Right renal pelvis (tissue), 4 donors: Measurements from ENCODE around the gene KIAA0930. TPM values are rescaled to one million over a fixed set of nuclear protein-coding genes. Genes with fewer than 3 reads are reported as not detected.
"Not testable (repeated sequence)": the region's sequence is repeated elsewhere in the genome, so short reads cannot be mapped to it uniquely, and the experiment has no call there.

Source experiments
- DNase-seq, 4 donors: peaks; one replicate each; pipeline ENCODE4 v3.0.0-alpha.2; 2013; ENCODE audit warnings: low read depth in 4 of 4, low spot score in 3 of 4, missing footprints in 1 of 4
- polyA plus RNA-seq, 4 donors: library from polyadenylated mRNA; unstranded; fragments of 120-200 nt; gene quantifications; one replicate each; pipeline ENCODE4 v1.2.1, GENCODE V29; 2013; ENCODE audit not compliant: insufficient read length in 4 of 4

KIAA0930 gene
- polyA plus RNA-seq, 4 donors = 18.3 to 24.9 (median 21.3) TPM

GRCh38 chr22:45204819-45205218 lies 35.9 kb downstream of the KIAA0930 start:
- no peak for DNase-seq

GRCh38 chr22:45204241-45204640 lies 36.5 kb downstream of the KIAA0930 start:
- no peak for DNase-seq

GRCh38 chr22:45203150-45203951 lies 37.3 kb downstream of the KIAA0930 start:
- DNase-seq = no peak

GRCh38 chr22:45202333-45203149 lies 38.2 kb downstream of the KIAA0930 start:
- no peak for DNase-seq

GRCh38 chr22:45201678-45202332 lies 38.9 kb downstream of the KIAA0930 start:
- no peak for DNase-seq

- DNase-seq = no peak
These were observed 39.7 kb downstream of the KIAA0930 start for GRCh38 chr22:45200860-45201511.

- DNase-seq = no peak
These were observed 40.5 kb downstream of the KIAA0930 start for GRCh38 chr22:45200230-45200629.

- no peak for DNase-seq
These were observed 41.0 kb downstream of the KIAA0930 start for GRCh38 chr22:45199723-45200122.

GRCh38 chr22:45198463-45198795 lies 42.3 kb downstream of the KIAA0930 start:
- DNase-seq = no peak

GRCh38 chr22:45197606-45198462 lies 42.9 kb downstream of the KIAA0930 start:
- DNase-seq = no peak

GRCh38 chr22:45196926-45197605 lies 43.6 kb downstream of the KIAA0930 start:
- no peak for DNase-seq

- no peak for DNase-seq
These were observed 44.4 kb downstream of the KIAA0930 start for GRCh38 chr22:45196308-45196707.

GRCh38 chr22:45195616-45196015 lies 45.1 kb downstream of the KIAA0930 start:
- DNase-seq = no peak

- DNase-seq = no peak
These were observed 46.0 kb downstream of the KIAA0930 start for GRCh38 chr22:45194686-45195085.

- DNase-seq = no peak
These were observed 48.0 kb downstream of the KIAA0930 start for GRCh38 chr22:45192701-45193187.

GRCh38 chr22:45191746-45192145 lies 48.9 kb downstream of the KIAA0930 start:
- DNase-seq = not testable (repeated sequence)

GRCh38 chr22:45190202-45190872 lies 50.4 kb downstream of the KIAA0930 start:
- no peak for DNase-seq

- DNase-seq = no peak
These were observed 51.9 kb downstream of the KIAA0930 start for GRCh38 chr22:45188779-45189178.

- no peak for DNase-seq
These were observed 52.8 kb downstream of the KIAA0930 start for GRCh38 chr22:45187891-45188290.
